Gastrocnemius medialis (tissue), 4 donors: ENCODE data around the gene KPNB1. TPM values are rescaled to one million over a fixed set of nuclear protein-coding genes. Genes with fewer than 3 reads are reported as not detected.

Experiments used
- ATAC-seq, 2 donors: fragments of 150-250 bp; one replicate each; pipeline ENCODE4 v1.9.1; 2016
- DNase-seq, 2 donors: peaks; one replicate each; pipeline ENCODE4 v3.0.0-alpha.2; 2019
- H3K27ac ChIP-seq, 4 donors: fragments of 200-600 bp; sonication (generic); 1 replicate in 1 of 4; 2 replicates in 3 of 4; pipeline ENCODE4 v1.5.1; 2016 to 2018; ENCODE audit warnings: mild to moderate bottlenecking in 2 of 4, moderate library complexity in 1 of 4
- H3K27me3 ChIP-seq, 3 donors: fragments of 200-600 bp; sonication (generic) in 2 of 3; 1 replicate in 1 of 3; 2 replicates in 2 of 3; pipeline versions ENCODE4 v1.5.1 to v1.6.0; 2016 to 2019; ENCODE audit warnings: mild to moderate bottlenecking in 1 of 3, moderate library complexity in 1 of 3
- H3K36me3 ChIP-seq, 2 donors: fragments of 200-600 bp; sonication (generic) in 1 of 2; one replicate each; pipeline ENCODE4 v1.5.1; 2017 to 2018
- H3K4me1 ChIP-seq, 2 donors: fragments of 200-600 bp; sonication (generic) in 1 of 2; one replicate each; pipeline ENCODE4 v1.5.1; 2016 to 2017; ENCODE audit warnings: mild to moderate bottlenecking in 2 of 2
- H3K4me3 ChIP-seq, 4 donors: fragments of 200-600 bp; sonication (generic) in 3 of 4; 1 replicate in 1 of 4; 2 replicates in 3 of 4; pipeline ENCODE4 v1.5.1; 2016 to 2019; ENCODE audit warnings: mild to moderate bottlenecking in 2 of 4
- H3K9me3 ChIP-seq, 3 donors: fragments of 200-600 bp; sonication (generic) in 2 of 3; 1 replicate in 1 of 3; 2 replicates in 2 of 3; pipeline ENCODE4 v1.5.1; 2016 to 2019
- CTCF ChIP-seq, 5 experiments: fragments of 450-650 bp in 3 of 5; fragments of 200-600 bp in 2 of 5; sonication (generic) in 2 of 5; IDR thresholded peaks in 4 of 5; conservative IDR thresholded peaks in 1 of 5; 1 replicate in 4 of 5; 2 replicates in 1 of 5; pipeline ENCODE4 v1.5.1; 2016 to 2019; ENCODE audit warnings: antibody characterized with exemption in 5 of 5, mild to moderate bottlenecking in 3 of 5, moderate library complexity in 3 of 5
- POLR2A ChIP-seq, 2 donors: fragments of 450-650 bp; IDR thresholded peaks; one replicate each; pipeline ENCODE4 v1.6.1; 2017; ENCODE audit warnings: antibody characterized with exemption in 2 of 2, mild to moderate bottlenecking in 2 of 2, moderate library complexity in 2 of 2
- in situ Hi-C, 4 donors: fragments of 200-750 bp; cut with MboI; loops; one replicate each; pipeline versions ENCODE4 v1.15.0 to v1.8.0; 2017; ENCODE audit warnings: low sequenced_read_pairs in 4 of 4
- intact Hi-C: fragments of 100-400 bp; cut with DNase I; formaldehyde crosslinking; loops from one replicate; pipeline ENCODE4 v1.15.1; 2023; ENCODE audit warnings: low total_unique reads
- total RNA-seq, 4 donors: library from RNA; depleted of rRNA; stranded (reverse); fragments of >200 nt; gene quantifications; one replicate each; pipeline versions ENCODE4 v1.1.0 to v1.2.3, GENCODE V29; 2016

Gene KPNB1
- total RNA-seq, 4 donors from 2014 or later, result 170 to 238 (median 211) TPM

DNA sequence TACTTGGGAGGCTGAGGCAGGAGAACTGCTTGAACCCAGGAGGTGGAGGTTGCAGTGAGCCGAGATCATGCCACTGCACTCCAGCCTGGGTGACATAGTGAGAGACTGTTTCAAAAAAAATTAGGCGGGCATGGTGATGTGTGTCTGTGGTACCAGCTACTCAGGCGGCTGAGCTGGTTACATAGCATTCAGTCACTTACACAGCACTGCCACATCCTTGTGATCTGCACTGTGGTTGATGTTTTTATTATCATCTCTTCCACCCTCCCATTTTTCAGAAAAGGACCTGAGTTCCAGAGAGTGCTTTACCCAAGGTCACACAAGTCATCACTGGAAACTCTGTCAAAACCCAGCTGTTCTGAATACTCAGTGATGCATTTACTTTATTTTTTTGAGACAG is 14.8 kb upstream of the KPNB1 start:
- ATAC-seq (no peak), DNase-seq (no peak)
- intact Hi-C loops, result no loop called here
- H3K36me3 ChIP-seq, result no peaks in the 10 kb centered on the region
- no peak overlapping the region for H3K4me3 ChIP-seq
- in situ Hi-C loops, result no loop called here
- H3K4me1 ChIP-seq, result peaks cover 7 to 19% of the 10 kb centered on the region in 2 donors
- no peaks in the 10 kb centered on the region for H3K9me3 ChIP-seq
- H3K27ac ChIP-seq, result no peak overlapping the region
- TF ChIP-seq CTCF (IDR thresholded peaks at IDR 0.05 in 4 of 5, conservative IDR thresholded peaks at IDR 0.05 in 1 of 5), result no peak
- no peak for TF ChIP-seq POLR2A (IDR thresholded peaks at IDR 0.05)
- H3K27me3 ChIP-seq, result no peaks in the 10 kb centered on the region

DNA sequence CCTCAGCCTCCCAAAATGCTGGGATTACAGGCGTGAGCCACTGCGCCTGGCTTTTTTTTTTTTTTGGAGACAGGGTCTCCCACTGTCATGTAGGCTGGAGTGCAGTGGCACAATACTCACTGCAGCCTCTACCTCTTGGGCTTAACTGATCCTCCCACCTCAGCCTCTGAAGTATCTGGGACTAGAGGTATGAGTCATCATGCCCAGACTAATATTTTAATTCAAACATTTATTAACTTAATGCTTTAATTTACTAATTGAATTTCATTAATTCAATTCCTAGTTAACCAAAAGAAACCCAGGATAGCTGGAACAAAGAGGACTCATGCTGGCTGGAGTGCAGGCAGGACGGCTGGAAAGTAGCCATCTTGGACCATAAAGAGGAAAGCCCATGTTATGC is 14.0 kb upstream of the KPNB1 start:
- Histone ChIP-seq H3K27me3 (no peaks in the 10 kb centered on the region), H3K4me1 (peaks cover 7 to 19% of the 10 kb centered on the region in 2 donors), H3K9me3 (no peaks in the 10 kb centered on the region), H3K27ac (peak overlapping the region in 3 of 4 donors; percentile 60 to 82 (median 65)), H3K36me3 (no peaks in the 10 kb centered on the region), H3K4me3 (no peak overlapping the region)
- no peak for TF ChIP-seq POLR2A (IDR thresholded peaks at IDR 0.05)
- no peak for TF ChIP-seq CTCF (IDR thresholded peaks at IDR 0.05 in 4 of 5, conservative IDR thresholded peaks at IDR 0.05 in 1 of 5)
- intact Hi-C loops (no loop called here), in situ Hi-C loops (no loop called here)
- ATAC-seq (no peak), DNase-seq (no peak)

DNA sequence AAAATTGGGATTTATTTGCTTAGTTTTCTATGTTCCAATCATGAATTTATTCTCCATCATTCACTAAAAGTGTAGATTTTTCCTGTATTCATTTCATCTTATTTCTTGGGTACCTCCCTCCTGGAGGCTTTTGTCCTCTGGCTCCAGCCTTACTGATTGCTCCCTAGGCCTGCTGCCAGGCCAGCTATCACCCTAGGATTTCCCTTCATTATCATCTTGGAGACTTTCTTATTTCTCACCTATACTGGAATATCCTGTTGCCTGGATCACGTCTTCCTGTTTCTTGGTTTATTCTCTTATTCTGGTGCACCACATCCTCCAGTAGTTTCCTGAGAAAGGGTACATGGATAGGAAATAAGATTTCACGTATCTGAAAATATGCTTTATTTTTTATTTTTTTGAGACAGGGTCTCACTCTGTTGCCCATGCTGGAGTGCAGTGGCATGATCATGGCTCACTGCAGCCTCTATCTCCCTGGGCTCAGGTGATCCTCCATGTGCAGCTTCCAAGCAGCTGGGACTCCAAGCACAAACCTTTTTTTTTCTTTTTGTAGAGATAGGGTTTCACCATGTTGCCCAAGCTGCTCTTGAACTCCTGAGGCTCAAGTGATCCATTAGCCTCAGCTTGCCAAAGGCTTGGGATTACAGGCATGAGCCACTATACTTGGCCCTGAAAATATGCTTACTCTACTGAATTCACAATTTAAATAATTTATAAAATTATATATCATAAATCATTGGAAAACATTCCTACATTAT is 13.3 kb upstream of the KPNB1 start:
- Histone ChIP-seq H3K9me3 (no peaks in the 10 kb centered on the region), H3K36me3 (no peaks in the 10 kb centered on the region), H3K4me3 (no peak overlapping the region), H3K27me3 (no peaks in the 10 kb centered on the region), H3K27ac (peak overlapping the region; percentile 60 to 82 (median 64)), H3K4me1 (peaks cover 7 to 19% of the 10 kb centered on the region in 2 donors)
- TF ChIP-seq POLR2A (IDR thresholded peaks at IDR 0.05) (no peak), CTCF (IDR thresholded peaks at IDR 0.05 in 4 of 5, conservative IDR thresholded peaks at IDR 0.05 in 1 of 5) (no peak)
- in situ Hi-C loops, result no loop called here
- intact Hi-C loops, result no loop called here
- ATAC-seq, result peak; percentile 98 to 99
- peak; percentile 65 to 72 for DNase-seq

DNA sequence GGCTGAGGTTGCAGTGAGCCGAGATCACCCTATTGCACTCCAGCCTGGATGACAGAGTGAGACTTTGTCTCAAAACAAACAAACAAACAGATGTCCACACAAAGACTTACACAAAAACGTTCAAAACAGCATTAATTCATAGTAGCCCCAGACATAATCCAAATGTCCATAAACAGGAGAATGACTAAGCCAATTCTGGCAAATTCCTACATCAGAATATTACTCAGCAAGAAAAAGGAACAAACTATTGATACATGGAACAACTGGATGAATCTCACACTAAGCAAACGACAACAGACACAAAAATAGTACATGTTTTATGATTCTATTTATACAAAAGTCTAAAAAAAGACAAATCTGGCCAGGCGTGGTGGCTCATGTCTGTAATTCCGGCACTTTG is 10.8 kb upstream of the KPNB1 start:
- DNase-seq, result no peak
- no peaks in the 10 kb centered on the region for H3K9me3 ChIP-seq
- H3K27me3 ChIP-seq, result no peaks in the 10 kb centered on the region
- H3K27ac ChIP-seq, result no peak overlapping the region
- no peak overlapping the region for H3K4me3 ChIP-seq
- H3K4me1 ChIP-seq, result peaks cover 7 to 19% of the 10 kb centered on the region in 2 donors
- H3K36me3 ChIP-seq, result no peaks in the 10 kb centered on the region
- no peak for TF ChIP-seq CTCF (IDR thresholded peaks at IDR 0.05 in 4 of 5, conservative IDR thresholded peaks at IDR 0.05 in 1 of 5)
- no peak for TF ChIP-seq POLR2A (IDR thresholded peaks at IDR 0.05)
- intact Hi-C loops (no loop called here), in situ Hi-C loops (no loop called here)
- ATAC-seq, result no peak
